Activated CD4-positive, alpha-beta T cell treated with anti-CD3 and anti-CD28 coated beads, Interleukin-2, amount 50 U/mL, for 4 hours (primary cell): ENCODE results near the gene MACROH2A2.
A peak's percentile ranks its signal among the peaks of the same experiment; 100 is the strongest.
"Not testable (repeated sequence)": the region's sequence is repeated elsewhere in the genome, so short reads cannot be mapped to it uniquely, and the experiment has no call there.

ENCODE experiments used
- DNase-seq, 2 experiments: peaks; one replicate each; pipeline ENCODE4 v3.0.0-alpha.2; 2020

The MACROH2A2 gene

DNA sequence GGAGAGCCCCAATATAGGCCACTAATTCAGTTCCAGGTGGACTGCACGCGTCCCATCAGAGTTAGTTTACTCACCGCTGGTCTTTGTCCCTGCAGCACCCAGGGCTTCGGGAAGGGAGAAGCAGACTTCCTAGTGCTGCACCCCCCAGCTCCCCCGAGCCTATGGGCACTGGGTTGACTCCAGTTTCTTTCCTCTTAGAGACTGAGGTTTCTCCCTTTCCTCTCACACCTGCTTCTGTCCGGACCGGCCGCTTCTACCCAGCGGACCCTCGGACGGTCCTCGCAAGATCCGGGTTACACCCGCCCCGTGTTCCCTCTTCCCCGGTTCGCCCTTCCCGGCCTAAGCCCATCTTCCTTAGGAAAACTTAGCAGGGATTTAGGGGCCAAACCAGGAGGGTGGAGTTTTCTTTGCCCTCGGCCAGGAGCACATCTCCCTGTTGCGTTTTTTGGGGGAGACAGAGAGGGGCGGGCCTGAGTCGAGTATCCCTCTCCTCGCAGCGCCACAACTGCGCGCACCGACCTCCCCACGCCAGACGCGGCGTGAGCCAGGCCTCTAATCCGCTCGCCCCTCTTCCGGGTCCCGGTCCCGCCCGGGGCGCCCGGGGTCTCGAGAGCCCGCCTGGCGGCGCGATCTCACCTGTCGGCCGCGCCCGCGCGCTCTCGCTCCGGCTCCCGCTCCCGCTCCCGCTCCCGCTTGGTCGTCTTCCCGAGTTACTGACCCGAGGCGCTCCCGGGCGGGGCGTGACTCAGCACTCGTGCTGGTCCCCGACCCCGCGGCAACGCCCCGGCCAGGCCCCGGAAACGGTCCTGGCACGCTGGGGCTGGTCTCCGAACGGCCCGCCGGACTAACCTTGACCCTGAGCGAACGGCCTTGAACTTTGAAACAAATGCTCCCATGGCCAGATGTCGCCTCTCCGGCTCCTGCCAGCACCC is 79.7 kb downstream of the MACROH2A2 start, which contains the start of gene AIFM2:
AIFM2 (minus strand) TSS at position 728 of the 932 bp plus-strand sequence. CDS start 8,741 bp downstream, outside the sequence.
- peak in 1 of 2 experiments; percentile 9 for DNase-seq

- no peak for DNase-seq
These were observed 82.4 kb downstream of the MACROH2A2 start for GRCh38 chr10:70135046-70135445.

DNA sequence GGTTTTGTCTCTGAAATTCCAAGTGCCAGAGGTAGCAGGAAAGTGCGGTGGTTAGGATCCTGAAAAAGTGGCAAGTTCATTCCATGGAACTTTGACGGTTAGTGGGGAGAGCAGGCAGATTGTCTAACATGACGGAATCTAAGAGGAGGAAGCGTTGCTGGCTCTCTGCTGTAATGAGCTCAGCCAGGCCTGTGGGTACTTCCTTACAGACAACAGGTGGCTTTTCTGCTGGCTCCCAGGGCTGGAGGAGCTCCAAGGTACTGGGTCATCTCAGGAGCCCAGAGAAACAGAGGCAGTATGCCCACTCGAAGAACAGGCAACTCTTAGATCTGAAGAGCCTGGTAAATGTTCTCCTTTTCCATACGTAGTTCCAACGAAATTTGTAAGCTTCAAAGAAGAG is 83.0 kb downstream of the MACROH2A2 start:
- no peak for DNase-seq

GRCh38 chr10:70137135-70137534 is 84.5 kb downstream of the MACROH2A2 start:
- DNase-seq, result no peak

DNA sequence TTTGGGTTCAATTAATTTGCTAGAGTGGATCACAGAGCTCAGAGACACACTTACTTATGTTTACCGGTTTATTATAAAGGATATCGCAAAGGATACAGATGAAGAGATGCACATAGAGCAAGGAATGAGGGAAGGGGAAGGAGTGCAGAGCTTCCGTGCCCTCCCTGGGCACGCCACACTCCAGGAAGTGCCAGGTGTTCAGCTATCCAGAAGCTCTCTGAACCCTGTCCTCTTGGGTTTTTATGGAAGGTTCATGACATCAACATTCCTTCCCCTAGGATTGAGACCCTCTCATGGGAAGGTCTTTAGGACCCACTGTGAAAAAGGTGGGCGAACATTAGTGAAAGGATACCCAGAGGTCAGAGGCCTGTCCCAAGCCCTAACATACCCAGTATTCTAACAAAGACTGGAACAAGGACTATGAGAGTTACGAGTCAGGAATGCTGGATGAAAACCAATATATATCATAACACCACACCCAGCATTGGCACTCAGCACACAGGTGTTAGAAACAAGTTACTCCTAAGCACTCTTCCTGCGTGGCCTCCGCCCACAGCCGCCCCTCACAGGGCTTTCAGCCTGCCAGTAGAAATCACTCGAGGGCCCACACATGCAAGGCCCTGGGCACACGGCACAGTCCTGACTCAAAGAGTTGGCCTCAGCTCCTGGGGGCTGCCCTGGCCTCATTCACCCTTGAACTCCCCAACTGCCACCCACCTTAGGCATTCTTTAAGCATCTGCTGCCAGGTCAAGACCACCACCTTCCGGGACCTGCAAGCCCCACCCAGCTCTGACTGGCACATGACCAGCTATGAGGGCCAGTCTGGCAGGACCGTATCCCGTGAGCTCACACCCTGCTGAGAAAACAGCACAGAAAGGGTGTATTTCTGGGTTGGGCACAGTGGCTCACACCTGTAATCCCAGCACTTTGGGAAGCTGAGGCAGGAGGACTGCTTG is 85.6 kb downstream of the MACROH2A2 start:
- DNase-seq, result no peak

- no peak for DNase-seq
These were observed 86.7 kb downstream of the MACROH2A2 start for GRCh38 chr10:70139151-70139996.

DNA sequence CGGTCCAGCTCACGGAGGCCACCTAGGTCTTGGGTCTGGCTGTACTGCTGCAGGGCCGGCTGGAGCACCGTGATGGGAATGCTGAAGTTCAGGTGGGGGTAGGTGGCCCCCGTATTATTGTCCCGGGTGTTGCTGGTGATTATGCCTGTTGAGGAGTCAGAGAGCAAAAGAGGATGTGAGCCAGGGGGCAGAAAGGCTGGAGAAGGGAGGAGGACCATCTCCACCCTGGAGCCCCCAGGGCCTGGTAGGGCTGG is 87.3 kb downstream of the MACROH2A2 start:
- DNase-seq, result no peak

- no peak for DNase-seq
These were observed 87.7 kb downstream of the MACROH2A2 start for GRCh38 chr10:70140297-70140696.

GRCh38 chr10:70142555-70142954 is 89.9 kb downstream of the MACROH2A2 start:
- DNase-seq, result no peak

- no peak for DNase-seq
These were observed 91.9 kb downstream of the MACROH2A2 start for GRCh38 chr10:70144372-70145110.

DNA sequence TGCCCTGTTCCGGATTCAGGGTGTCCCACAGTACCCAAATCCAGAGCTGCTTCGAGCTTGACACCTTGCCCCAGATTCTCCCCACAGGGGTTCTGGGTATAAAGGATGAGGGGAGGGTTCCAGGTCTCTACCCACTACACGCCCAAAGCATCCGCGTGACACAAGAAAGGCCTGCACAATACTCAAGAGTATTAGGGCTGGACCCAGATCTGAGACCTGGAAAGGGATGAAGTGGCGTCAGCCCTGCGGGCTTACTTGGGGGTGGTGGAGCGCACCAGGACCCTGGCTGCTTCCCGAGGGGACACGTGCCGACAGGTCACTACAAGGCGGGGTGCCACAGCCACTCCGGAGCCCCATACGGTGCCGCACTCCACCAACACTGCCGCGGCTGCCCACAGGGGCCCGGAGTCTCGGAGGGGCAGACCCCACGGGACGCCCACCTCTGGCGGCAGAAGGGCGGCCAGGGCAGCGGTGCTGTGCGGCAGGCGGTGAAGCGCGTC is 92.6 kb downstream of the MACROH2A2 start:
- DNase-seq, result no peak

DNA sequence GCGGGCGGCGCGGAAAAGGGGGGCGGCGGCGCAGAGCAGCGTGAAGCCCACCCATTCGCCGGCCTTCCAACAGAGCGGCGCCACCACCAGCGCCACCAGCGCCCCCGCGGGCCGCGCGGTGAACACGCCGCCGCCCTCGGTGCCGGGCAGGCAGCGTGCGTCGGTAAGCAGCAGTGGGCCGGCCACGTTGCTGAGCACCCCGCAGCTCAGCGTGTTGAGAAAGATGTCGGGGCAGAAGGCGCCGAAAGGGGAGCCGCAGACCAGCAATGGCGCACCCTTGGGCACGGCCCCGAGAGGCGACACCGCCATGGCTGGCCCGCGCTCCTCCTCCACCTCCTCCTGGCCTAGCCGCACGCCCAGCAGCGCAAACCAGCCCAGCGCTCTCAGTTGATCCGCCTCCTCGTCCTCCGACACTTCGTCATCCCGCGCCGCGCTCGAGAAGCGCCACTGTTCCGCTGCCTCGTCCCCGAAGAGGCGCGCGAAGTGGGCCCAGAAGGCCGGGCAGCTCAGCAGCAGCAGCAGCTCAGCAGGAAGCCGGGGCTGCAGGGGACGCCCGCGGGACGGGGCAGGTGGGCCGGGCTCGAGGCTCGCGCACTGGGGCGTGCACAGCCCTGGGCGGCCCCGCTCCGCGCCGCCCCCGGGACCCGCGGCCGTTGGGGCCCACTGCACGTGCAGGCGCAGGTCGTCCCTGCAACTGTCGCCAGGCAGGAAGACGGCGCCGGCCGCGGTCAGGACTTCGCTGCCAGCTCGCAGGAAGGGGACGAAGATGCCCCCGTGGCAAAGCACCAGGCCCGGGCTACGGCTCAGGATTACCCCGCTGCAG is 93.2 kb downstream of the MACROH2A2 start:
- peak; percentile 62 to 63 for DNase-seq

- peak; percentile 91 for DNase-seq
These were observed 94.0 kb downstream of the MACROH2A2 start, which contains the start of gene TYSND1 for GRCh38 chr10:70146489-70147258. Gene TYSND1, minus strand, starts transcription at chr10:70146700. Its CDS starts 114 bp downstream, at chr10:70146586.

DNA sequence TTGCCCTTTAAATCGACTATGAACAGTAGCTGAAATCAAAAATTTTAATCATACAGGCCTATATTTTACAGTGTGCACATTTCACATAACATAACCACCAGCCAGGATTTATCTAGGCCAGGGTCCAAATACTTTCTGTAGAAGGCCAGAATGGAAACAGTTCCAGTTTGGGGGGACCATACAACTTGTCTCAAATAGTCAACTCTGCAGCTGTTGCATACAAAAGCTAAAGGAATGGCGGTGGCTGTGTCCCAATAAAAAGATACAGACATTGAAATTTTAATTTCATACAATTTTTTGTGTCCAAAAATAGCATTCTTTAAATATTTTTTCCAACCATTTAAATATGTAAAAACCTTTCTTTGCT is 94.6 kb downstream of the MACROH2A2 start:
- no peak for DNase-seq

- DNase-seq, result no peak
These were observed 95.9 kb downstream of the MACROH2A2 start for GRCh38 chr10:70148516-70148915.

- no peak for DNase-seq
These were observed 102.7 kb downstream of the MACROH2A2 start for GRCh38 chr10:70155255-70155838.

DNA sequence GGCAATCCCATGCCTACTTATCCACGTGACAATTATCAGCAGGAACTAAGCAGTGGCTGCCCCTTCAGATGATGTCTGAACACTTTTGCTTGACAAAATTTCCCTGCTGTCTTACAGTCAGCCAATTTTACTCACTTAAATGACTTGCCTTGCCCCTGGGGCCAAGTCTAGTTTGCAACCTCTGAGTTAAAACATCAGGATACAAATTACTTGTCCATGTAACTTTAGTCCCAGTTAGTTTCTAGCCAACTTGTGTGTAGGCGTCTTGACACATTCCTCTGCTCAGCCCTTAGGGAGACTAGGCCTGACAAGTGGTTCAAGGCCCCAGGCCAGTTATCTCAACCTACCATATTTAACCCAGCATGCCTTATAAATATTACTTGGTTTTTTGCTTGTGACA is 105.5 kb downstream of the MACROH2A2 start:
- DNase-seq, result no peak

DNA sequence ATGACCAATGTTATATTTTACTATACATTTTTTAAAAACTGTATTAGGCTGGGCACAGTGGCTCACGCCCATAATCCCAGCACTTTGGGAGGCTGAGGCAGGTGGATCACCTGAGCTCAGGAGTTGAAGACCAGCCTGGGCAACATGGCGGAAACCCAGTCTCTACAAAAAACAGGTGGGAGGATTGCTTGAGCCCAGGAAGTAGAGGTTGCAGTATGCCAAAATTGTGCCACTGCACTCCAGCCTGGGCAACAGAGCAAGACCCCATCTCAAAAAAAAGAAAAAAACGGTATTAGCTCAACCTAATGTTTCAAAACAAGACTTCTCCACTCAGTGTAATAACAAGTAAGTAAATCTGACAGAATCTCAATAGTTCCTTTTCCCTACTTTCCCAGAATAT is 106.7 kb downstream of the MACROH2A2 start:
- DNase-seq, result not testable (repeated sequence)

GRCh38 chr10:70160798-70161197 is 108.2 kb downstream of the MACROH2A2 start:
- no peak for DNase-seq
